Measurements from ENCODE around the gene CALD1. TPM values are rescaled to one million over a fixed set of nuclear protein-coding genes. Genes with fewer than 3 reads are reported as not detected.

The CALD1 gene
- total RNA-seq, 1 experiment from 2014 or later = 147 TPM

DNA sequence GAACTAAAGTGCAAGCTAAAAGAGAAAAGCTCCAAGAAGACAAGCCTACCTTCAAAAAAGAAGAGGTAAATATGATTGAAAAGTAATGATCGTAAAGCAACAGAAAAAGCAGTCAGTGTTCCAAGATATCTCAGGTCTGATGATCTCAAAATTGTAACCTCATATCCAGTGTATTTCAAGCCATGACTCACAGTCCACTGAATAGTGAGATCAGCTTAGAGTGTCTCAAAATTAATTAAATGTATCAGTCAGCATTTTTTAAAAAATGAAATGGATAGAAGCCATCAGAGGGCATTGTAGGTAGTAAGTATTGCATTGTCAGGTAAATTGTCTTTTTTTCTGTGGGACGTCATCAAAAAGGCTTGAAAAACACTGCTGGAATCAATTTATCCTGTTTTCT, 156.3 kb downstream of the CALD1 start:
- Mint-ChIP-seq H3K4me3 (no peak overlapping the region), H3K27ac (peak overlapping the region; percentile 59; the same call in 1 of the 2 replicates), H3K36me3 (peaks cover 27% of the 10 kb centered on the region), H3K9me3 (no peaks in the 10 kb centered on the region), H3K4me1 (peaks cover 3% of the 10 kb centered on the region; the same call in 1 of the 2 replicates), H3K27me3 (ENCODE audit: low read depth) (no peaks in the 10 kb centered on the region)
- CTCF ChIA-PET = no interaction called here
- TF ChIP-seq AR (CRISPR knock-in tag; IDR thresholded peaks at IDR 0.05) (no peak), SMAD3 (CRISPR knock-in tag; IDR thresholded peaks at IDR 0.05; ENCODE audit: borderline replicate concordance) (no peak)
- TF ChIP-seq, protein P1, sequence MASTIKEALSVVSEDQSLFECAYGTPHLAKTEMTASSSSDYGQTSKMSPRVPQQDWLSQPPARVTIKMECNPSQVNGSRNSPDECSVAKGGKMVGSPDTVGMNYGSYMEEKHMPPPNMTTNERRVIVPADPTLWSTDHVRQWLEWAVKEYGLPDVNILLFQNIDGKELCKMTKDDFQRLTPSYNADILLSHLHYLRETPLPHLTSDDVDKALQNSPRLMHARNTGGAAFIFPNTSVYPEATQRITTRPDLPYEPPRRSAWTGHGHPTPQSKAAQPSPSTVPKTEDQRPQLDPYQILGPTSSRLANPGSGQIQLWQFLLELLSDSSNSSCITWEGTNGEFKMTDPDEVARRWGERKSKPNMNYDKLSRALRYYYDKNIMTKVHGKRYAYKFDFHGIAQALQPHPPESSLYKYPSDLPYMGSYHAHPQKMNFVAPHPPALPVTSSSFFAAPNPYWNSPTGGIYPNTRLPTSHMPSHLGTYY (CRISPR knock-in tag; IDR thresholded peaks at IDR 0.05) = no peak
- DNase-seq (ENCODE audit: low spot score) (no peak), ATAC-seq (no peak)
- POLR2A ChIA-PET = no interaction called here

DNA sequence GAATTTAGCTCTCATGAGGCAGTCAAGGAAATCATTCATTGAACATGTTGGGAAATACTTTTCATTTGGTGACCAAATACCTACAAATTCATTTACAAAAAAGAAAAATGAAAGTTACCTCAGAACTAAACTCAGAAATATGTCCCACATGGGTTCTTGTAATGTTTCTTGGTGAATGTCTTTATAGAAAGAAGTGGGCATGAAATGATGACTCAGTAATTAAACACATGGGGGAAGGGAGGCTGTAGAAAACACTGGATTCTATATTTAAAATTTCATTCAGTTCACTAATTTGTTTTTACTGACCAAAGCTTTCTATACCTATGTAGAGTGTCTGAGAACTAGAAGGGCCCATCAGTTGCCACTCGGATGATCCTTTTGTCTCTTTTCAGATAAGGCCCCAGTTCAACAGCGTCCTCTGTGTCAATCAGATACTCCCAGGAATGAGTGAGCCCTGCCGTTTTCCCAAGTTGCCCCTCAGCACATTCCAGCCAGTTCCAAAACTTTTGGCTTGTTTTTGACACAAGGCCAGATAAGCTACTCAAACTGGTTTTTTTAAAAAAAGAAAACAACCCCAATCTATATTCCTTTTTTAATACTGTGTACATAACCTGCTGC, 157.6 kb downstream of the CALD1 start:
- Mint-ChIP-seq H3K9me3 (no peaks in the 10 kb centered on the region), H3K27me3 (ENCODE audit: low read depth) (no peaks in the 10 kb centered on the region), H3K36me3 (peaks cover 29% of the 10 kb centered on the region), H3K4me1 (peaks cover 12% of the 10 kb centered on the region), H3K27ac (no peak overlapping the region), H3K4me3 (no peak overlapping the region)
- ATAC-seq = no peak
- ChIA-PET POLR2A (no interaction called here), CTCF (interaction anchor here (0.8 kb wide), 1 partner anchor 236 kb away, joined by 3 read pairs; no protein-coding TSS in a partner anchor)
- TF ChIP-seq NR2C2 (CRISPR knock-in tag; IDR thresholded peaks at IDR 0.05) (no peak), CREM (CRISPR knock-in tag; IDR thresholded peaks at IDR 0.05) (no peak), NFE2L1 (CRISPR knock-in tag; IDR thresholded peaks at IDR 0.05) (no peak), MXD4 (CRISPR knock-in tag; IDR thresholded peaks at IDR 0.05; ENCODE audit: borderline replicate concordance) (no peak), HMGA2 (CRISPR knock-in tag; IDR thresholded peaks at IDR 0.05) (no peak), JAZF1 (CRISPR knock-in tag; IDR thresholded peaks at IDR 0.05) (no peak), ETV6 (CRISPR knock-in tag; IDR thresholded peaks at IDR 0.05) (no peak), ZBTB21 (CRISPR knock-in tag; IDR thresholded peaks at IDR 0.05; ENCODE audit: borderline replicate concordance) (no peak), FOXJ3 (CRISPR knock-in tag; IDR thresholded peaks at IDR 0.05; ENCODE audit: borderline replicate concordance) (no peak), NR3C1 (CRISPR knock-in tag; conservative IDR thresholded peaks at IDR 0.05; ENCODE audit: low read depth) (no peak), ZNF121 (CRISPR knock-in tag; IDR thresholded peaks at IDR 0.05) (no peak)
- TF ChIP-seq, protein P2, sequence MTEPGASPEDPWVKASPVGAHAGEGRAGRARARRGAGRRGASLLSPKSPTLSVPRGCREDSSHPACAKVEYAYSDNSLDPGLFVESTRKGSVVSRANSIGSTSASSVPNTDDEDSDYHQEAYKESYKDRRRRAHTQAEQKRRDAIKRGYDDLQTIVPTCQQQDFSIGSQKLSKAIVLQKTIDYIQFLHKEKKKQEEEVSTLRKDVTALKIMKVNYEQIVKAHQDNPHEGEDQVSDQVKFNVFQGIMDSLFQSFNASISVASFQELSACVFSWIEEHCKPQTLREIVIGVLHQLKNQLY (CRISPR knock-in tag; IDR thresholded peaks at IDR 0.05) = no peak
- TF ChIP-seq, protein P3, sequence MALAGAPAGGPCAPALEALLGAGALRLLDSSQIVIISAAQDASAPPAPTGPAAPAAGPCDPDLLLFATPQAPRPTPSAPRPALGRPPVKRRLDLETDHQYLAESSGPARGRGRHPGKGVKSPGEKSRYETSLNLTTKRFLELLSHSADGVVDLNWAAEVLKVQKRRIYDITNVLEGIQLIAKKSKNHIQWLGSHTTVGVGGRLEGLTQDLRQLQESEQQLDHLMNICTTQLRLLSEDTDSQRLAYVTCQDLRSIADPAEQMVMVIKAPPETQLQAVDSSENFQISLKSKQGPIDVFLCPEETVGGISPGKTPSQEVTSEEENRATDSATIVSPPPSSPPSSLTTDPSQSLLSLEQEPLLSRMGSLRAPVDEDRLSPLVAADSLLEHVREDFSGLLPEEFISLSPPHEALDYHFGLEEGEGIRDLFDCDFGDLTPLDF (CRISPR knock-in tag; IDR thresholded peaks at IDR 0.05) = no peak
- no peak for DNase-seq (ENCODE audit: low spot score)

DNA sequence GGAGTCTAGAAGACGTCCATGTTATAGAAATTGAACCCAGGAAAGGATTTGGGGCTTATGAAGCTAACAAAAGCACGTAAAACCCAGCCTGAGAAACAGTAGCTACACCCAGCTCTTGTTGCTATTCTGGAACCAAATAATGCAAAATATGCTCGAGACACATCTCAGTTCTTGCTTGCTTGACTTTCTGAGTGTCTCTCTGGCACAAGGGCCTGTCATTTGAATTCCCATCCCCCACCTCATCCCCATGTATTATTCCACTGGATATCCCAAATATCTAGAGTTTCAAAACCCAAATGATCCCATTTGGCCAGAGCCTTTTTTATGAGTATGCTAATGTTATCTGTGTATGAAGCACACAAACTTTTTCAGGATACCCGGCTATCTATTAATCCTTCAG, 158.7 kb downstream of the CALD1 start:
- no peak for TF ChIP-seq ZNF423 (CRISPR knock-in tag; IDR thresholded peaks at IDR 0.05)
- TF ChIP-seq, protein P4, sequence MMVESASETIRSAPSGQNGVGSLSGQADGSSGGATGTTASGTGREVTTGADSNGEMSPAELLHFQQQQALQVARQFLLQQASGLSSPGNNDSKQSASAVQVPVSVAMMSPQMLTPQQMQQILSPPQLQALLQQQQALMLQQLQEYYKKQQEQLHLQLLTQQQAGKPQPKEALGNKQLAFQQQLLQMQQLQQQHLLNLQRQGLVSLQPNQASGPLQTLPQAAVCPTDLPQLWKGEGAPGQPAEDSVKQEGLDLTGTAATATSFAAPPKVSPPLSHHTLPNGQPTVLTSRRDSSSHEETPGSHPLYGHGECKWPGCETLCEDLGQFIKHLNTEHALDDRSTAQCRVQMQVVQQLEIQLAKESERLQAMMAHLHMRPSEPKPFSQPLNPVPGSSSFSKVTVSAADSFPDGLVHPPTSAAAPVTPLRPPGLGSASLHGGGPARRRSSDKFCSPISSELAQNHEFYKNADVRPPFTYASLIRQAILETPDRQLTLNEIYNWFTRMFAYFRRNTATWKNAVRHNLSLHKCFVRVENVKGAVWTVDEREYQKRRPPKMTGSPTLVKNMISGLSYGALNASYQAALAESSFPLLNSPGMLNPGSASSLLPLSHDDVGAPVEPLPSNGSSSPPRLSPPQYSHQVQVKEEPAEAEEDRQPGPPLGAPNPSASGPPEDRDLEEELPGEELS (CRISPR knock-in tag; IDR thresholded peaks at IDR 0.05) = no peak
- no peak for TF ChIP-seq ZNF416 (CRISPR knock-in tag; IDR thresholded peaks at IDR 0.05)
- no peak for TF ChIP-seq AFF4 (CRISPR knock-in tag; IDR thresholded peaks at IDR 0.05; ENCODE audit: borderline replicate concordance)
- TF ChIP-seq ELF4 (CRISPR knock-in tag; IDR thresholded peaks at IDR 0.05; ENCODE audit: low read depth) = no peak
- ATAC-seq (no peak), DNase-seq (ENCODE audit: low spot score) (no peak)
- H3K4me1 Mint-ChIP-seq = peaks cover 18% of the 10 kb centered on the region
- no peaks in the 10 kb centered on the region for H3K27me3 Mint-ChIP-seq (ENCODE audit: low read depth)
- H3K36me3 Mint-ChIP-seq = peaks cover 23% of the 10 kb centered on the region
- no peak overlapping the region for H3K4me3 Mint-ChIP-seq
- no peaks in the 10 kb centered on the region for H3K9me3 Mint-ChIP-seq
- peak overlapping the region; percentile 46; the same call in 1 of the 2 replicates for H3K27ac Mint-ChIP-seq
- POLR2A ChIA-PET = no interaction called here
- CTCF ChIA-PET = no interaction called here

Data from WTC11 (cell line).